H1 (cell line): ENCODE data around the gene OTOP3. TPM values are rescaled to one million over a fixed set of nuclear protein-coding genes. Genes with fewer than 3 reads are reported as not detected.
A peak's percentile ranks its signal among the peaks of the same experiment; 100 is the strongest.

Experiments
- ASH2L ChIP-seq: fragments of 200-600, 300-600 bp; sonication (generic); IDR thresholded peaks from one replicate; pipeline ENCODE4 v1.7.1; 2017; ENCODE audit warnings: low read length
- BCL11A ChIP-seq, 2 experiments: IDR thresholded peaks; one replicate each; pipeline ENCODE4 v1.6.1; 2011; ENCODE audit warnings: low read depth in 2 of 2, low read length in 2 of 2, mild to moderate bottlenecking in 2 of 2
- BRCA1 ChIP-seq: IDR thresholded peaks from 2 replicates; pipeline ENCODE4 v1.6.1; 2012; ENCODE audit warnings: low read depth, low read length, improper control_type of control experiment
- GTF2F1 ChIP-seq: IDR thresholded peaks from 2 replicates; pipeline ENCODE4 v1.6.1; 2012; ENCODE audit warnings: low read depth, low read length, improper control_type of control experiment, borderline replicate concordance
- PHF8 ChIP-seq: fragments of 200-600 bp; sonication (generic); conservative IDR thresholded peaks from 2 replicates; pipeline ENCODE4 v1.7.1; 2012; ENCODE audit warnings: low read depth, mild to moderate bottlenecking, inconsistent platforms, low read length, moderate library complexity
- RXRA ChIP-seq: IDR thresholded peaks from 2 replicates; pipeline ENCODE4 v1.6.1; 2011; ENCODE audit warnings: low read depth, mild to moderate bottlenecking, low read length, moderate library complexity; ENCODE audit not compliant: insufficient read depth
- SAP30 ChIP-seq: fragments of 300-600 bp; sonication (generic); IDR thresholded peaks from 2 replicates; pipeline ENCODE4 v1.7.1; 2012; ENCODE audit warnings: low read length, moderate library complexity, mild to moderate bottlenecking, inconsistent platforms; ENCODE audit not compliant: insufficient read depth, insufficient replicate concordance
- SIRT6 ChIP-seq: IDR thresholded peaks from one replicate; pipeline ENCODE4 v1.7.1; 2012; ENCODE audit warnings: low read length, inconsistent platforms
- SIX5 ChIP-seq: IDR thresholded peaks from 2 replicates; pipeline ENCODE4 v1.6.1; 2011; ENCODE audit warnings: mild to moderate bottlenecking, low read depth, low read length
- SP4 ChIP-seq: IDR thresholded peaks from 2 replicates; pipeline ENCODE4 v1.6.1; 2012; ENCODE audit warnings: low read length, inconsistent platforms
- TEAD4 ChIP-seq: IDR thresholded peaks from 2 replicates; pipeline ENCODE4 v1.6.1; 2012; ENCODE audit warnings: low read depth, low read length, inconsistent platforms, mixed read lengths
- polyA plus RNA-seq, 7 experiments: library from polyadenylated mRNA; depleted of rRNA in 3 of 7; stranded (reverse) in 5 of 7; unstranded in 2 of 7; fragments of >200 nt in 5 of 7; fragments of 200-250 nt in 2 of 7; gene quantifications; 1 replicate in 5 of 7; 2 replicates in 1 of 7; 4 replicates in 1 of 7; pipeline versions ENCODE4 v1.2.1 to v1.2.3, GENCODE V29; 2011 to 2013; ENCODE audit warnings: missing spikeins in 2 of 7, mixed read lengths in 2 of 7
- total RNA-seq: library from RNA; stranded (reverse); fragmentation: NEBNext Ultra II Directional; extraction: Animal tissue kit (Norgen Biotek cat#: 25700); gene quantifications from 2 replicates; pipeline ENCODE4 v1.2.1, GENCODE V29; 2021
- TF ChIP-seq, protein P1 (sequence below): fragments of 300-600 bp; sonication (generic); IDR thresholded peaks from 2 replicates; pipeline ENCODE4 v1.7.1; 2012; ENCODE audit warnings: low read length, moderate library complexity, mild to moderate bottlenecking, inconsistent platforms; ENCODE audit not compliant: insufficient replicate concordance

Gene OTOP3
- total and polyA plus RNA-seq, 2 of the 8 experiments (the other 6 are each of a cell fraction or from before 2014, with no cell fraction given): 0.05 TPM; not detected in 1

- TF ChIP-seq, protein P1, sequence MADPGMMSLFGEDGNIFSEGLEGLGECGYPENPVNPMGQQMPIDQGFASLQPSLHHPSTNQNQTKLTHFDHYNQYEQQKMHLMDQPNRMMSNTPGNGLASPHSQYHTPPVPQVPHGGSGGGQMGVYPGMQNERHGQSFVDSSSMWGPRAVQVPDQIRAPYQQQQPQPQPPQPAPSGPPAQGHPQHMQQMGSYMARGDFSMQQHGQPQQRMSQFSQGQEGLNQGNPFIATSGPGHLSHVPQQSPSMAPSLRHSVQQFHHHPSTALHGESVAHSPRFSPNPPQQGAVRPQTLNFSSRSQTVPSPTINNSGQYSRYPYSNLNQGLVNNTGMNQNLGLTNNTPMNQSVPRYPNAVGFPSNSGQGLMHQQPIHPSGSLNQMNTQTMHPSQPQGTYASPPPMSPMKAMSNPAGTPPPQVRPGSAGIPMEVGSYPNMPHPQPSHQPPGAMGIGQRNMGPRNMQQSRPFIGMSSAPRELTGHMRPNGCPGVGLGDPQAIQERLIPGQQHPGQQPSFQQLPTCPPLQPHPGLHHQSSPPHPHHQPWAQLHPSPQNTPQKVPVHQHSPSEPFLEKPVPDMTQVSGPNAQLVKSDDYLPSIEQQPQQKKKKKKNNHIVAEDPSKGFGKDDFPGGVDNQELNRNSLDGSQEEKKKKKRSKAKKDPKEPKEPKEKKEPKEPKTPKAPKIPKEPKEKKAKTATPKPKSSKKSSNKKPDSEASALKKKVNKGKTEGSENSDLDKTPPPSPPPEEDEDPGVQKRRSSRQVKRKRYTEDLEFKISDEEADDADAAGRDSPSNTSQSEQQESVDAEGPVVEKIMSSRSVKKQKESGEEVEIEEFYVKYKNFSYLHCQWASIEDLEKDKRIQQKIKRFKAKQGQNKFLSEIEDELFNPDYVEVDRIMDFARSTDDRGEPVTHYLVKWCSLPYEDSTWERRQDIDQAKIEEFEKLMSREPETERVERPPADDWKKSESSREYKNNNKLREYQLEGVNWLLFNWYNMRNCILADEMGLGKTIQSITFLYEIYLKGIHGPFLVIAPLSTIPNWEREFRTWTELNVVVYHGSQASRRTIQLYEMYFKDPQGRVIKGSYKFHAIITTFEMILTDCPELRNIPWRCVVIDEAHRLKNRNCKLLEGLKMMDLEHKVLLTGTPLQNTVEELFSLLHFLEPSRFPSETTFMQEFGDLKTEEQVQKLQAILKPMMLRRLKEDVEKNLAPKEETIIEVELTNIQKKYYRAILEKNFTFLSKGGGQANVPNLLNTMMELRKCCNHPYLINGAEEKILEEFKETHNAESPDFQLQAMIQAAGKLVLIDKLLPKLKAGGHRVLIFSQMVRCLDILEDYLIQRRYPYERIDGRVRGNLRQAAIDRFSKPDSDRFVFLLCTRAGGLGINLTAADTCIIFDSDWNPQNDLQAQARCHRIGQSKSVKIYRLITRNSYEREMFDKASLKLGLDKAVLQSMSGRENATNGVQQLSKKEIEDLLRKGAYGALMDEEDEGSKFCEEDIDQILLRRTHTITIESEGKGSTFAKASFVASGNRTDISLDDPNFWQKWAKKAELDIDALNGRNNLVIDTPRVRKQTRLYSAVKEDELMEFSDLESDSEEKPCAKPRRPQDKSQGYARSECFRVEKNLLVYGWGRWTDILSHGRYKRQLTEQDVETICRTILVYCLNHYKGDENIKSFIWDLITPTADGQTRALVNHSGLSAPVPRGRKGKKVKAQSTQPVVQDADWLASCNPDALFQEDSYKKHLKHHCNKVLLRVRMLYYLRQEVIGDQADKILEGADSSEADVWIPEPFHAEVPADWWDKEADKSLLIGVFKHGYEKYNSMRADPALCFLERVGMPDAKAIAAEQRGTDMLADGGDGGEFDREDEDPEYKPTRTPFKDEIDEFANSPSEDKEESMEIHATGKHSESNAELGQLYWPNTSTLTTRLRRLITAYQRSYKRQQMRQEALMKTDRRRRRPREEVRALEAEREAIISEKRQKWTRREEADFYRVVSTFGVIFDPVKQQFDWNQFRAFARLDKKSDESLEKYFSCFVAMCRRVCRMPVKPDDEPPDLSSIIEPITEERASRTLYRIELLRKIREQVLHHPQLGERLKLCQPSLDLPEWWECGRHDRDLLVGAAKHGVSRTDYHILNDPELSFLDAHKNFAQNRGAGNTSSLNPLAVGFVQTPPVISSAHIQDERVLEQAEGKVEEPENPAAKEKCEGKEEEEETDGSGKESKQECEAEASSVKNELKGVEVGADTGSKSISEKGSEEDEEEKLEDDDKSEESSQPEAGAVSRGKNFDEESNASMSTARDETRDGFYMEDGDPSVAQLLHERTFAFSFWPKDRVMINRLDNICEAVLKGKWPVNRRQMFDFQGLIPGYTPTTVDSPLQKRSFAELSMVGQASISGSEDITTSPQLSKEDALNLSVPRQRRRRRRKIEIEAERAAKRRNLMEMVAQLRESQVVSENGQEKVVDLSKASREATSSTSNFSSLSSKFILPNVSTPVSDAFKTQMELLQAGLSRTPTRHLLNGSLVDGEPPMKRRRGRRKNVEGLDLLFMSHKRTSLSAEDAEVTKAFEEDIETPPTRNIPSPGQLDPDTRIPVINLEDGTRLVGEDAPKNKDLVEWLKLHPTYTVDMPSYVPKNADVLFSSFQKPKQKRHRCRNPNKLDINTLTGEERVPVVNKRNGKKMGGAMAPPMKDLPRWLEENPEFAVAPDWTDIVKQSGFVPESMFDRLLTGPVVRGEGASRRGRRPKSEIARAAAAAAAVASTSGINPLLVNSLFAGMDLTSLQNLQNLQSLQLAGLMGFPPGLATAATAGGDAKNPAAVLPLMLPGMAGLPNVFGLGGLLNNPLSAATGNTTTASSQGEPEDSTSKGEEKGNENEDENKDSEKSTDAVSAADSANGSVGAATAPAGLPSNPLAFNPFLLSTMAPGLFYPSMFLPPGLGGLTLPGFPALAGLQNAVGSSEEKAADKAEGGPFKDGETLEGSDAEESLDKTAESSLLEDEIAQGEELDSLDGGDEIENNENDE: no peak
- TF ChIP-seq SAP30: no peak
- peak; percentile 99 for TF ChIP-seq ASH2L
- TF ChIP-seq BRCA1: no peak
- TF ChIP-seq GTF2F1: no peak
- TF ChIP-seq PHF8: peak; percentile 85
- no peak for TF ChIP-seq BCL11A (IDR thresholded peaks at IDR 0.05; ENCODE audit: low read depth in 2 of 2, low read length in 2 of 2)
- TF ChIP-seq SIRT6: no peak
- no peak for TF ChIP-seq SIX5
- TF ChIP-seq RXRA: no peak
- no peak for TF ChIP-seq SP4
- no peak for TF ChIP-seq TEAD4
Measured at GRCh38 chr17:74981979-74982662, 46.4 kb downstream of the OTOP3 start (continued).
